Measurements from ENCODE around the gene NCAM2. TPM values are rescaled to one million over a fixed set of nuclear protein-coding genes. Genes with fewer than 3 reads are reported as not detected.

Gene NCAM2
- total and polyA plus RNA-seq, 2 of the 8 experiments (the other 6 are each of a cell fraction or from before 2014, with no cell fraction given) = 0.14 to 1.1 TPM

DNA sequence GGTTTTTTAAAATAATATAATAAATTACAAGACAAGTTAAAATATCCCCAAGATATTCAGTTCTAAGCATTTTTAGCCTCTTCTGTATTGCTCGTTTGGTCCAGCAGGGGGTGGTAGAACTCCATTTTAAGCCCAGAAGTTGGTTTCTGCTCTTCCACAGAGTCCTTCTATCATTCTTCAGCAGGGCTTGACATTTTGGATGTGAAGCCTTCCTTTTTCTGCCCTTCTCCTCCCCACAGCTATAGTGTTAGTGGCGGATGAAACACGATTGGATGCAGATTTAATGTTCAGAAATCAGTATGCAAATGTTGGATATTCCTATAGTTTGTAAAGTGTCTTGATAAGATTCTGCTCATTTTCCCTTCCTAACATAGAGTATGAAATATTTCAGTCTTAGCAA lies 1.4 kb downstream of the NCAM2 start:
- no peak overlapping the region for H3K4me3 ChIP-seq (ENCODE audit: extremely low read depth in 1 of 4, insufficient read depth in 2 of 4, low read depth in 3 of 4, low read length in 4 of 4)
- no peak overlapping the region for H3K27ac ChIP-seq (ENCODE audit: low read depth, low read length)
- H2BK120ac ChIP-seq (replicated peaks; ENCODE audit: low read depth, low read length) = no peak overlapping the region
- H3K56ac ChIP-seq (replicated peaks; ENCODE audit: insufficient read length, low read depth, low read length) = no peak overlapping the region
- no peak overlapping the region for H2BK15ac ChIP-seq (ENCODE audit: low read length)
- H3K4me2 ChIP-seq (ENCODE audit: insufficient read depth in 1 of 2, low read depth in 2 of 2, low read length in 2 of 2) = no peak overlapping the region
- no peaks in the 10 kb centered on the region for H3K36me3 ChIP-seq (ENCODE audit: control insufficient read depth in 2 of 4, insufficient read depth in 4 of 4, low read length in 3 of 4)
- H3K23me2 ChIP-seq (ENCODE audit: low read depth, low read length) = peaks cover 17% of the 10 kb centered on the region
- H3K18ac ChIP-seq (ENCODE audit: extremely low read depth, low read length) = no peak overlapping the region
- ChIA-PET CTCF (ENCODE audit: partially characterized antibody) (interaction anchor here (0.6 to 11.3 kb wide), 14 partner anchors 12 to 1575 kb away, joined by 3 to 116 read pairs (median 4); no protein-coding TSS in a partner anchor), POLR2A (ENCODE audit: partially characterized antibody) (no interaction called here)
- no peak overlapping the region for H2BK5ac ChIP-seq (ENCODE audit: low read depth, low read length)
- H4K8ac ChIP-seq (ENCODE audit: extremely low read depth, insufficient read depth, low read length) = no peak overlapping the region
- FAIRE-seq (peak; percentile 76), DNase-seq (ENCODE audit: low read depth in 1 of 2, low spot score in 2 of 2) (peak in 1 of 2 experiments; percentile 70)
- 19% methylated on average over 3 of the region's 3 CpGs; no CpG with 5 or more reads in 1 of the 2 experiments for WGBS, 2 experiments (ENCODE audit: extremely low coverage in 1 of 2, insufficient coverage in 1 of 2, insufficient read length in 1 of 2, insufficient replicate concordance in 2 of 2, low coverage in 1 of 2, low lambda C conversion rate in 2 of 2, missing lambda C conversion rate in 1 of 2)
- H3K9me3 ChIP-seq (ENCODE audit: insufficient read depth in 2 of 2, low read depth in 1 of 2, low read length in 1 of 2) = no peaks in the 10 kb centered on the region
- no peak overlapping the region for H2AFZ ChIP-seq (ENCODE audit: low read length)
- no peak overlapping the region for H2BK20ac ChIP-seq (ENCODE audit: low read length)
- H2BK12ac ChIP-seq (ENCODE audit: low read depth, low read length) = no peak overlapping the region
- no peak overlapping the region for H3K9ac ChIP-seq (replicated peaks in 1 of 4; ENCODE audit: extremely low read depth in 1 of 4, low read depth in 3 of 4, low read length in 3 of 4)
- no peak overlapping the region for H4K5ac ChIP-seq (ENCODE audit: insufficient read length, low read depth, low read length)
- no peak overlapping the region for H3K23ac ChIP-seq (ENCODE audit: insufficient read length)
- H3K79me1 ChIP-seq (ENCODE audit: low read depth, low read length) = no peaks in the 10 kb centered on the region
- H4K91ac ChIP-seq (replicated peaks; ENCODE audit: insufficient read length, low read length) = no peak overlapping the region
- no peak for TF ChIP-seq EGR1 (IDR thresholded peaks at IDR 0.05; ENCODE audit: borderline replicate concordance, low read depth, low read length)
- peak in 2 of 3 experiments; percentile 74 to 88; a peak in 3 of 4 replicates for TF ChIP-seq CTCF (IDR thresholded peaks at IDR 0.05; ENCODE audit: control extremely low read depth in 1 of 3, insufficient read depth in 1 of 3, low read depth in 1 of 3, low read length in 3 of 3)
- TF ChIP-seq RAD21 (IDR thresholded peaks at IDR 0.05 in 1 of 2, conservative IDR thresholded peaks at IDR 0.05 in 1 of 2; ENCODE audit: low read depth in 2 of 2, low read length in 2 of 2) = peak; percentile 94 to 97
- H3K14ac ChIP-seq (ENCODE audit: insufficient read length) = no peak overlapping the region
- no peak overlapping the region for H2AK5ac ChIP-seq (ENCODE audit: low read depth, low read length)
- H3K79me2 ChIP-seq (ENCODE audit: control insufficient read depth in 1 of 2, insufficient read depth in 2 of 2, low read length in 2 of 2) = no peaks in the 10 kb centered on the region
- no peaks in the 10 kb centered on the region for H4K20me1 ChIP-seq (replicated peaks in 1 of 2; ENCODE audit: control insufficient read depth in 1 of 2, insufficient read depth in 2 of 2, low read length in 2 of 2)
- peaks cover 7 to 24% (median 17%) of the 10 kb centered on the region in 4 experiments for H3K27me3 ChIP-seq (replicated peaks in 1 of 4; ENCODE audit: control insufficient read depth in 3 of 4, extremely low read depth in 1 of 4, insufficient read depth in 3 of 4, low read length in 3 of 4)
- peaks cover 0 to 14% (median 6%) of the 10 kb centered on the region in 4 experiments; a peak in 6 of 7 replicates for H3K4me1 ChIP-seq (replicated peaks in 1 of 4; ENCODE audit: control insufficient read depth in 3 of 4, insufficient read depth in 4 of 4, low read length in 3 of 4)
- no peak overlapping the region for H3K4ac ChIP-seq (replicated peaks; ENCODE audit: insufficient read length, low read depth, low read length)
